Natural killer cell (primary cell): ENCODE measurements around the gene ZNF277. TPM values are rescaled to one million over a fixed set of nuclear protein-coding genes. Genes with fewer than 3 reads are reported as not detected.

Experiments used
- ATAC-seq, 3 donors: fragments of 150-1000 bp in 2 of 3; fragments of 200-7000 bp in 1 of 3; cut with Tn5 transposase; 1 replicate in 1 of 3; 2 replicates in 2 of 3; pipeline ENCODE4 v1.10.0; 2021; ENCODE audit warnings: mild to moderate bottlenecking in 2 of 3, moderate library complexity in 2 of 3
- DNase-seq, 2 donors: peaks; one replicate each; pipeline versions ENCODE4 v3.0.0 to v3.0.0-alpha.2; 2013 to 2021; ENCODE audit warnings: mixed read lengths in 1 of 2
- H3K27ac ChIP-seq: one replicate; pipeline ENCODE4 v1.5.1; 2013; ENCODE audit warnings: mild to moderate bottlenecking, low read length
- H3K27me3 ChIP-seq: one replicate; pipeline ENCODE4 v1.6.1; 2013; ENCODE audit warnings: low read length; ENCODE audit not compliant: control insufficient read depth, insufficient read depth
- H3K36me3 ChIP-seq: one replicate; pipeline ENCODE4 v1.6.1; 2013; ENCODE audit warnings: low read length; ENCODE audit not compliant: control insufficient read depth, insufficient read depth
- H3K4me1 ChIP-seq: one replicate; pipeline ENCODE4 v1.6.1; 2013; ENCODE audit warnings: low read length; ENCODE audit not compliant: control insufficient read depth, insufficient read depth
- H3K4me3 ChIP-seq: one replicate; pipeline ENCODE4 v1.5.1; 2013; ENCODE audit warnings: low read length
- H3K9me3 ChIP-seq: one replicate; pipeline ENCODE4 v1.6.1; 2013; ENCODE audit warnings: low read length; ENCODE audit not compliant: control insufficient read depth, insufficient read depth
- H3K27ac Mint-ChIP-seq, 2 donors: one replicate each; pipeline ENCODE4 v1.8.0; 2022; ENCODE audit warnings: mild to moderate bottlenecking in 2 of 2, mixed read lengths in 2 of 2, moderate library complexity in 1 of 2
- H3K27me3 Mint-ChIP-seq, 2 donors: one replicate each; pipeline ENCODE4 v1.8.0; 2022; ENCODE audit warnings: low read depth in 2 of 2, mixed read lengths in 2 of 2
- H3K36me3 Mint-ChIP-seq: one replicate; pipeline ENCODE4 v1.8.0; 2022; ENCODE audit warnings: mixed read lengths
- H3K4me1 Mint-ChIP-seq, 2 donors: one replicate each; pipeline ENCODE4 v1.8.0; 2022; ENCODE audit warnings: mixed read lengths in 2 of 2
- H3K4me3 Mint-ChIP-seq: one replicate; pipeline ENCODE4 v1.8.0; 2022; ENCODE audit warnings: mild to moderate bottlenecking, moderate library complexity, mixed read lengths
- H3K9me3 Mint-ChIP-seq, 2 donors: one replicate each; pipeline ENCODE4 v1.8.0; 2022; ENCODE audit warnings: mixed read lengths in 2 of 2
- WGBS: methylation state at CpG from one replicate; pipeline ENCODE4 v1.1.7; 2013; ENCODE audit warnings: missing lambda C conversion rate; ENCODE audit not compliant: insufficient coverage; 5-methylcytosine and 5-hydroxymethylcytosine counted together
- intact Hi-C: fragments of 100-400 bp; cut with micrococcal nuclease; formaldehyde crosslinking; loops from one replicate; pipeline ENCODE4 v1.14.2; 2022
- total RNA-seq, 4 donors: library from RNA; stranded (reverse); fragments of 120-200 nt in 1 of 4; gene quantifications; one replicate each; pipeline versions ENCODE4 v1.2.3 to v1.2.4, GENCODE V29; 2013 to 2022
- TF ChIP-seq, protein P1 (sequence below): fragments of 200-600 bp; IDR thresholded peaks from one replicate; pipeline ENCODE4 v1.8.0; 2022; ENCODE audit warnings: antibody characterized with exemption

ZNF277 gene
- total RNA-seq, 3 donors from 2014 or later (not counting 1 experiment from before 2014, with no cell fraction given) = 13.0 to 20.8 (median 16.7) TPM

GRCh38 chr7:112290065-112290464, 83.6 kb downstream of the ZNF277 start:
- Mint-ChIP-seq H3K36me3 (no peaks in the 10 kb centered on the region), H3K4me1 (peaks cover 29% of the 10 kb centered on the region in 2 donors), H3K27ac (no peak overlapping the region), H3K4me3 (no peak overlapping the region), H3K9me3 (no peaks in the 10 kb centered on the region), H3K27me3 (no peaks in the 10 kb centered on the region)
- Histone ChIP-seq H3K36me3 (no peaks in the 10 kb centered on the region), H3K9me3 (no peaks in the 10 kb centered on the region), H3K4me3 (no peak overlapping the region), H3K27ac (no peak overlapping the region), H3K27me3 (no peaks in the 10 kb centered on the region), H3K4me1 (peaks cover 12% of the 10 kb centered on the region)
- TF ChIP-seq, protein P1, sequence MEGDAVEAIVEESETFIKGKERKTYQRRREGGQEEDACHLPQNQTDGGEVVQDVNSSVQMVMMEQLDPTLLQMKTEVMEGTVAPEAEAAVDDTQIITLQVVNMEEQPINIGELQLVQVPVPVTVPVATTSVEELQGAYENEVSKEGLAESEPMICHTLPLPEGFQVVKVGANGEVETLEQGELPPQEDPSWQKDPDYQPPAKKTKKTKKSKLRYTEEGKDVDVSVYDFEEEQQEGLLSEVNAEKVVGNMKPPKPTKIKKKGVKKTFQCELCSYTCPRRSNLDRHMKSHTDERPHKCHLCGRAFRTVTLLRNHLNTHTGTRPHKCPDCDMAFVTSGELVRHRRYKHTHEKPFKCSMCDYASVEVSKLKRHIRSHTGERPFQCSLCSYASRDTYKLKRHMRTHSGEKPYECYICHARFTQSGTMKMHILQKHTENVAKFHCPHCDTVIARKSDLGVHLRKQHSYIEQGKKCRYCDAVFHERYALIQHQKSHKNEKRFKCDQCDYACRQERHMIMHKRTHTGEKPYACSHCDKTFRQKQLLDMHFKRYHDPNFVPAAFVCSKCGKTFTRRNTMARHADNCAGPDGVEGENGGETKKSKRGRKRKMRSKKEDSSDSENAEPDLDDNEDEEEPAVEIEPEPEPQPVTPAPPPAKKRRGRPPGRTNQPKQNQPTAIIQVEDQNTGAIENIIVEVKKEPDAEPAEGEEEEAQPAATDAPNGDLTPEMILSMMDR = no peak
- intact Hi-C loops = no loop called here
- WGBS = 93% methylated on average over 2 of the region's 5 CpGs
- ATAC-seq = no peak
- DNase-seq = no peak

DNA sequence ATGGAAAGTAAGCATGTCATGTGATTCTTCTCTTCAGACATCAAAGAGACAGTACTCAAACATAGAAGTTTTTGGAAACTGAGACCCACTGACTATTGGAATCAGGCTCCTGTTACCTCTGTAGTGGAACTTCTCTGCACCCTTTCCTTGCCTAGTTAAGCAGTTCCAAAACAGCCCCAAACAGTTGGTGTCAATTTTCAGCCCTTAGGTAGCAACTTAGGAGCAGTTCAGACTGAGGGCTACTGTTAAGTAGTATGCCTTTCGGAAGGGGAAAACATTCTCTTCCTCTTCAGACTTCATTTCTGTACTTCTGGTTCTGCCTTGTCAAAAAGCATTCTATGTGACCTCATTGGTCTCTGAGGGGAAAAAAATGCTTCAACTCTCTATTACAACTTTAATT, 85.7 kb downstream of the ZNF277 start:
- Histone ChIP-seq H3K9me3 (no peaks in the 10 kb centered on the region), H3K27ac (no peak overlapping the region), H3K4me1 (peaks cover 4% of the 10 kb centered on the region), H3K4me3 (no peak overlapping the region), H3K27me3 (no peaks in the 10 kb centered on the region), H3K36me3 (no peaks in the 10 kb centered on the region)
- intact Hi-C loops = no loop called here
- no CpG with 5 or more reads among the region's 1 CpG for WGBS
- Mint-ChIP-seq H3K27ac (no peak overlapping the region), H3K9me3 (no peaks in the 10 kb centered on the region), H3K4me3 (no peak overlapping the region), H3K27me3 (no peaks in the 10 kb centered on the region), H3K36me3 (no peaks in the 10 kb centered on the region), H3K4me1 (peaks cover 16 to 22% of the 10 kb centered on the region in 2 donors)
- ATAC-seq (no peak), DNase-seq (no peak)
- TF ChIP-seq, protein P1 = no peak

DNA sequence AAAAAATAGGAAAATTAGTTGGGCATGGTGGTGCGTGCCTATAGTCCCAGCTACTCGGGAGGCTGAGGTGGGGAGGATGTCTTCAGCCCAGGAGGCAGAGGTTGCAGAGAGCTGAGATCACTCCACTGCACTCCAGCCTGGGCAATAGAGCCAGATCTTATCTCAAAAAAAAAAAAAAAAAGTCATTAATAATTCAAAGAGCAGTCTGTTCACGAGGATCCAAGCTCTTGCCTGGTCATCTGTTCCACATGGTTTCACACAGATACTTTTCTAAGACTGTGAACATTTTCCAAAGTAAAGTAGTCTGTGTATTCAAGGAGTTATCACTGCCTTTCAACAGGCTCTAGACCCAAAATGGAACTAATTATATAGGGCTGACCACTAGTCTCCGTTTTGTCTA, 86.9 kb downstream of the ZNF277 start:
- TF ChIP-seq, protein P1 = no peak

GRCh38 chr7:112296432-112296831, 89.9 kb downstream of the ZNF277 start:
- H3K27ac ChIP-seq = no peak overlapping the region
- peaks cover 6% of the 10 kb centered on the region for H3K36me3 ChIP-seq
- no peaks in the 10 kb centered on the region for H3K4me1 ChIP-seq
- no peak overlapping the region for H3K27ac Mint-ChIP-seq
- H3K27me3 Mint-ChIP-seq = no peaks in the 10 kb centered on the region
- WGBS = no CpG with 5 or more reads among the region's 1 CpG
- intact Hi-C loops = no loop called here
- no peaks in the 10 kb centered on the region for H3K27me3 ChIP-seq
- DNase-seq (no peak), ATAC-seq (no peak)
- no peak overlapping the region for H3K4me3 ChIP-seq
- H3K4me1 Mint-ChIP-seq = peaks cover 7 to 21% of the 10 kb centered on the region in 2 donors
- no peaks in the 10 kb centered on the region for H3K9me3 Mint-ChIP-seq
- no peaks in the 10 kb centered on the region for H3K36me3 Mint-ChIP-seq
- H3K9me3 ChIP-seq = no peaks in the 10 kb centered on the region
- TF ChIP-seq, protein P1 = no peak
- H3K4me3 Mint-ChIP-seq = no peak overlapping the region

More for the DNA sequence above, 86.9 kb downstream of the ZNF277 start:
- ATAC-seq (no peak), DNase-seq (no peak)
- H3K4me3 Mint-ChIP-seq = no peak overlapping the region
- H3K4me1 Mint-ChIP-seq = peaks cover 10 to 19% of the 10 kb centered on the region in 2 donors
- no peaks in the 10 kb centered on the region for H3K9me3 Mint-ChIP-seq
- peaks cover 3% of the 10 kb centered on the region for H3K4me1 ChIP-seq
- H3K27ac Mint-ChIP-seq = no peak overlapping the region
- H3K27me3 Mint-ChIP-seq = no peaks in the 10 kb centered on the region
- H3K9me3 ChIP-seq = no peaks in the 10 kb centered on the region
- H3K36me3 ChIP-seq = peaks cover 6% of the 10 kb centered on the region
- H3K27me3 ChIP-seq = no peaks in the 10 kb centered on the region
- H3K27ac ChIP-seq = no peak overlapping the region
- no peak overlapping the region for H3K4me3 ChIP-seq
- intact Hi-C loops = no loop called here
- no peaks in the 10 kb centered on the region for H3K36me3 Mint-ChIP-seq
- WGBS = 91% methylated on average over 3 of the region's 4 CpGs
